GM10266 (cell line): Measurements from ENCODE around the gene HIPK2.

Source experiments
- DNase-seq: peaks from one replicate; pipeline ENCODE4 v3.0.0; 2012; ENCODE audit errors: extremely low spot score
- TF ChIP-seq, protein P1 (sequence below): IDR thresholded peaks from 2 replicates; pipeline ENCODE4 v1.5.1; 2012; ENCODE audit warnings: mild to moderate bottlenecking, low read depth; ENCODE audit not compliant: control insufficient read depth, insufficient read depth; ENCODE audit errors: missing control alignments

HIPK2 gene

DNA sequence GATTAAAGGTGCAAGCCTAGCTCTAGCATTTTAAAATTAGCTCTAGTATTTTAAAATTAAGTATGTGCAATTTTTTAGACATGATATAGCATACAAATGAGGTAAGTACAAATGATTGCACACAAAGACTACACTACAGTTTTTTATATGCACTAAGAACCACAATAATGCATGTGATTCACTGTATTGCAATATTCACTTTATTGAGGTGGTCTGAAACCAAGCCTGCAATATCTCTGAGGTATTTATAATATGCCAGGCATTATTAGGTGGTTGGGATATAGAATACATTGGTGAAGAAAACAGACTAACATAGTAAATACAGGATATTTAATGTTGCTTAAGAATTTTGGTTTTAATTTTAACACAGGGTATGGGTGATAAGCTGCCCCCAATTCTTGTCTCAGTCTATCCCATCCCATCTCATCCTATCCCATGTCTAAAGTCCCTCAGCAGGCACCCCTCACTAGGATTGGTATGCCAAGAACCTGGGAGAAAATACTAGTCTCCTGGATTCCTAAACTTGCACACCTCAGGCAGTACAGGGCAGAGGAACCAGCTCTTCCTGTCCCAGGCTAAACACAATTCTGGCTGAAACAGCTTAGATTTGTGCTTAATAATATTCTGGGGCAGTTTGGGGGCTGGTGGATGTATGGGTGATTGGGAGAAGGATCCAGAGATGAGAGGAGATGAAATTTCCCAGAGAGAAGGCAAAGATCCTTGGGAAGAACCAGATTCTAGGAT, 90.4 kb downstream of the HIPK2 start:
- DNase-seq: no peak
- TF ChIP-seq, protein P1, sequence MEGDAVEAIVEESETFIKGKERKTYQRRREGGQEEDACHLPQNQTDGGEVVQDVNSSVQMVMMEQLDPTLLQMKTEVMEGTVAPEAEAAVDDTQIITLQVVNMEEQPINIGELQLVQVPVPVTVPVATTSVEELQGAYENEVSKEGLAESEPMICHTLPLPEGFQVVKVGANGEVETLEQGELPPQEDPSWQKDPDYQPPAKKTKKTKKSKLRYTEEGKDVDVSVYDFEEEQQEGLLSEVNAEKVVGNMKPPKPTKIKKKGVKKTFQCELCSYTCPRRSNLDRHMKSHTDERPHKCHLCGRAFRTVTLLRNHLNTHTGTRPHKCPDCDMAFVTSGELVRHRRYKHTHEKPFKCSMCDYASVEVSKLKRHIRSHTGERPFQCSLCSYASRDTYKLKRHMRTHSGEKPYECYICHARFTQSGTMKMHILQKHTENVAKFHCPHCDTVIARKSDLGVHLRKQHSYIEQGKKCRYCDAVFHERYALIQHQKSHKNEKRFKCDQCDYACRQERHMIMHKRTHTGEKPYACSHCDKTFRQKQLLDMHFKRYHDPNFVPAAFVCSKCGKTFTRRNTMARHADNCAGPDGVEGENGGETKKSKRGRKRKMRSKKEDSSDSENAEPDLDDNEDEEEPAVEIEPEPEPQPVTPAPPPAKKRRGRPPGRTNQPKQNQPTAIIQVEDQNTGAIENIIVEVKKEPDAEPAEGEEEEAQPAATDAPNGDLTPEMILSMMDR: no peak

GRCh38 chr7:139683137-139683921, 94.5 kb downstream of the HIPK2 start:
- TF ChIP-seq, protein P1: no peak
- no peak for DNase-seq

GRCh38 chr7:139682136-139683013, 95.4 kb downstream of the HIPK2 start:
- no peak for DNase-seq
- TF ChIP-seq, protein P1: no peak

- no peak for DNase-seq
Measured at GRCh38 chr7:139681812-139682135, 96.0 kb downstream of the HIPK2 start.

DNA sequence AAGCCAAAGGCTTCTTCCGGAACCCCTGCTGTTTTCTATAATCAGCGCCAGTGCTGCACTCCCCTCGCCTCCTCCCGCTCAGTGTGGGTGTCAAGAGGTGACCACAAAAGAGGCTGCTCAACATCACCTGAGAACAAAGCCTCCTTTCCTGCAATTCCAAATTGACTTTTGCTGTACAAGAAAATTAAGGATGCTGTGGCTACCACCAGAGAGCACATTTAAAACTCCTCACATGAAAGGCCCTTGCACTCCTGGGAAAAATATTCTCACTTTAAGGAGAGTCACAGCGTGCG, 96.4 kb downstream of the HIPK2 start:
- no peak for DNase-seq
- TF ChIP-seq, protein P1: no peak

More at GRCh38 chr7:139681812-139682135, 96.0 kb downstream of the HIPK2 start:
- TF ChIP-seq, protein P1: no peak

DNA sequence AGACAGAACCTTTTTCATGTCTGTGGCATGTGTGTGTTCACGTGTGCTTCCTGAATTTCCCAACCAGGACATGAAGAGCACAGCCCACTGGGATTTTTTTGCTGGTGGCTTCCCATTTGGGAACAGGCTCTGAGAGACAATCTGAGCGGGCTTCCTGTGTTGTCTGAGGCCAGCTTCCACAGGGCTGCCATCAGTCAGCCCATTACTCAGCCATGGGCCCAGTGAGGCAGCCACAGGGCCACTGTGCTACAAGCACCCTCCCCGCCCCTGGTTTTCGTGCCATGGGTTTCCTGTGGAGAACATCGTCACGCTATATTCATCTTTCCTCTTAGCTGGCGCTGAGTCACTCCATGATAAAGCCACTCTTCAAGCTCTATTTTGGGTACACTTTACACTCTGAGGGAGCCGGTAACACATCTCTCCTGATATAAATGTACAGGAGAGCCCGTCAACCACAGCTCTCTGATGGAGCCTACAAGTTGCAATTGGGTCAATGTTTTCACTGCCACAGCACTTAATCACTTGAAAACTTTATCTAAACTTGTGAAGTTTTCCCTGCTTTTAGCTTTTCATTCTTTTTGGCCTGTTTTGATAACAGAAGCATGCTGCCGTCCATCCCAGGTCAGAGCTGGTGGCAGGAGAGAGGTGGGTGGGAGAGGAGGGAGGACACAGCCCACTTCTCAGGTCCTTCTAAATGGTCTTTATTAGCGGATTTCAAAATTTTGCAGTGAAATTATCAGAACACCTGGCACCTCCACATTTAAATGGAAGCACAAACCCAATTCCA, 96.9 kb downstream of the HIPK2 start:
- TF ChIP-seq, protein P1: no peak
- no peak for DNase-seq
